ENCODE data around the gene IGFBP4.
A peak's percentile ranks its signal among the peaks of the same experiment; 100 is the strongest.
"Not testable (repeated sequence)": the region's sequence is repeated elsewhere in the genome, so short reads cannot be mapped to it uniquely, and the experiment has no call there.

Gene IGFBP4

GRCh38 chr17:40443196-40443987, at the start of gene IGFBP4:
Gene IGFBP4 (plus strand): TSS chr17:40443450. CDS start chr17:40443736, 286 bp downstream.
- TF ChIP-seq, protein P1, sequence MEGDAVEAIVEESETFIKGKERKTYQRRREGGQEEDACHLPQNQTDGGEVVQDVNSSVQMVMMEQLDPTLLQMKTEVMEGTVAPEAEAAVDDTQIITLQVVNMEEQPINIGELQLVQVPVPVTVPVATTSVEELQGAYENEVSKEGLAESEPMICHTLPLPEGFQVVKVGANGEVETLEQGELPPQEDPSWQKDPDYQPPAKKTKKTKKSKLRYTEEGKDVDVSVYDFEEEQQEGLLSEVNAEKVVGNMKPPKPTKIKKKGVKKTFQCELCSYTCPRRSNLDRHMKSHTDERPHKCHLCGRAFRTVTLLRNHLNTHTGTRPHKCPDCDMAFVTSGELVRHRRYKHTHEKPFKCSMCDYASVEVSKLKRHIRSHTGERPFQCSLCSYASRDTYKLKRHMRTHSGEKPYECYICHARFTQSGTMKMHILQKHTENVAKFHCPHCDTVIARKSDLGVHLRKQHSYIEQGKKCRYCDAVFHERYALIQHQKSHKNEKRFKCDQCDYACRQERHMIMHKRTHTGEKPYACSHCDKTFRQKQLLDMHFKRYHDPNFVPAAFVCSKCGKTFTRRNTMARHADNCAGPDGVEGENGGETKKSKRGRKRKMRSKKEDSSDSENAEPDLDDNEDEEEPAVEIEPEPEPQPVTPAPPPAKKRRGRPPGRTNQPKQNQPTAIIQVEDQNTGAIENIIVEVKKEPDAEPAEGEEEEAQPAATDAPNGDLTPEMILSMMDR (IDR thresholded peaks at IDR 0.05; ENCODE audit: low read depth, low read length, missing control alignments): no peak
- no peak for DNase-seq (ENCODE audit: low read depth)
- in situ Hi-C loops (cut with HindIII; ENCODE audit: low sequenced_read_pairs): no loop called here
- H3K4me3 ChIP-seq (ENCODE audit: low read depth, low read length): peak within 1 kb of the TSS; percentile 63

DNA sequence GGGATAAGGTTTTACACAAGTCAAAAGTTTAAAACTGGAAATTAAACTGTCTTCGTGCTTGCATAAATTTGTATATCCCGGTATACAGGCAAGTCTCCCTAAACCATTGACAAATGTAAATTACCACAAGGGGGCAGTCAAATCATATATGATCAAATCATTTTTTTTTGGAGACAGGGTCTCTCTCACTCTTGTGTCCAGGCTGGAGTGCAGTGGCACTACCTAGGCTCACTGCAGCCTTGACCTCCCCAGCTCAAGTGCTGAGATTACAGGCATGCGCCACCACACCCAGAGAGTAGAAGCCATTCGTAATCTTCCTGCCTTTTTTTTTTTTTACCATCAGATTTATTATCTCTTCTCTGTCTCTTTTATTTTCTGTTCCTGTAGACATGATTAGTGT, 44.1 kb upstream of the IGFBP4 start:
- TF ChIP-seq, protein P1 (IDR thresholded peaks at IDR 0.05; ENCODE audit: low read depth, low read length, missing control alignments): peak; percentile 50
- DNase-seq (ENCODE audit: low read depth): peak; percentile 53
- H3K4me3 ChIP-seq (ENCODE audit: low read depth, low read length): no peak overlapping the region
- in situ Hi-C loops (cut with HindIII; ENCODE audit: low sequenced_read_pairs): no loop called here

- TF ChIP-seq, protein P1 (IDR thresholded peaks at IDR 0.05; ENCODE audit: low read depth, low read length, missing control alignments): no peak
- no peak overlapping the region for H3K4me3 ChIP-seq (ENCODE audit: low read depth, low read length)
- no peak for DNase-seq (ENCODE audit: low read depth)
- in situ Hi-C loops (cut with HindIII; ENCODE audit: low sequenced_read_pairs): no loop called here
Measured at GRCh38 chr17:40402668-40403067, 40.6 kb upstream of the IGFBP4 start.

DNA sequence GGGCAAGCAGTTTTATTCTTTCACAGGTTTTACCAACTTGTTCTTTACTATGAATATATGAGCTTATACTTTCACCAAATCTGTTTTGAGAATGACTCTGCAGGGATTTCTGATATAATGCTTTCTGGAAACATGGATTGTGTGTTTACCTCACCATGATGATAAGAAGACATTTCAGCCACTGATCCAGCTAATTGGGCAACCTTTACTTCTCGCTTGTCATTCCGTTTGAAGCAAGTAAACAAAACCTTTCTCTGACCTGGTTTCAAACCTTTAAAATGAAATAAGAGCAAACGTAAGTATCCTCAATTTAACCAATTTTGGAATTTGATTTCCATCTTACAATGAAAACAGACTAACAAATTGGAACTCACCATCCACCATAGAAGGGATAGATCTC, 39.2 kb upstream of the IGFBP4 start:
- in situ Hi-C loops (cut with HindIII; ENCODE audit: low sequenced_read_pairs): no loop called here
- no peak for DNase-seq (ENCODE audit: low read depth)
- no peak overlapping the region for H3K4me3 ChIP-seq (ENCODE audit: low read depth, low read length)
- TF ChIP-seq, protein P1 (IDR thresholded peaks at IDR 0.05; ENCODE audit: low read depth, low read length, missing control alignments): no peak

DNA sequence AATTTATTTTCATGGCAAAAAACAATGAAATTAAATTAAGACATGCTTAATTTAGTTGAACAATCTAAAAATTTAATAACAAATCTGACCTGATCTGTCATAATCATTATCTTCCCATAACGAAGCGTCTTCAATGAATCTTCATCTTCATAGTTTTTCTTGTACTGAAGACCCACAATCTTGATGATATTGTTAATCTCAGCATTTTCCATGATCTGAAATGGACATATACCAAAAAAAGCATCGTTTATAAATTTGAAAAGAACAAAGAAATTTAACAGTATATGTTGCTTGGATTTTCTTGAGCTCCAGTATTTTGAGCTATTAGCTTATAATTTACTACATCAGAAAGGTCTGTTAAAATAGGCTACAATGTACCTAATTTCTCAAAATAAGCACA, 35.8 kb upstream of the IGFBP4 start:
- no peak overlapping the region for H3K4me3 ChIP-seq (ENCODE audit: low read depth, low read length)
- TF ChIP-seq, protein P1 (IDR thresholded peaks at IDR 0.05; ENCODE audit: low read depth, low read length, missing control alignments): no peak
- in situ Hi-C loops (cut with HindIII; ENCODE audit: low sequenced_read_pairs): no loop called here
- no peak for DNase-seq (ENCODE audit: low read depth)

- DNase-seq (ENCODE audit: low read depth); in situ Hi-C loops (cut with HindIII; ENCODE audit: low sequenced_read_pairs); H3K4me3 ChIP-seq (ENCODE audit: low read depth, low read length): not testable (repeated sequence)
Measured at GRCh38 chr17:40409540-40409939, 33.7 kb upstream of the IGFBP4 start.

GRCh38 chr17:40410082-40410481, 33.2 kb upstream of the IGFBP4 start:
- no peak overlapping the region for H3K4me3 ChIP-seq (ENCODE audit: low read depth, low read length)
- in situ Hi-C loops (cut with HindIII; ENCODE audit: low sequenced_read_pairs): no loop called here
- TF ChIP-seq, protein P1 (IDR thresholded peaks at IDR 0.05; ENCODE audit: low read depth, low read length, missing control alignments): no peak
- no peak for DNase-seq (ENCODE audit: low read depth)
